GM21528 (cell line): ENCODE results near the gene POLD1.

Experiments used
- ATAC-seq: cut with Tn5 transposase; IDR thresholded peaks from one replicate; pipeline ENCODE4 v1.9.1; 2021; ENCODE audit warnings: mild to moderate bottlenecking, moderate library complexity; ENCODE audit not compliant: unreplicated experiment, low FRiP score

Gene POLD1

DNA sequence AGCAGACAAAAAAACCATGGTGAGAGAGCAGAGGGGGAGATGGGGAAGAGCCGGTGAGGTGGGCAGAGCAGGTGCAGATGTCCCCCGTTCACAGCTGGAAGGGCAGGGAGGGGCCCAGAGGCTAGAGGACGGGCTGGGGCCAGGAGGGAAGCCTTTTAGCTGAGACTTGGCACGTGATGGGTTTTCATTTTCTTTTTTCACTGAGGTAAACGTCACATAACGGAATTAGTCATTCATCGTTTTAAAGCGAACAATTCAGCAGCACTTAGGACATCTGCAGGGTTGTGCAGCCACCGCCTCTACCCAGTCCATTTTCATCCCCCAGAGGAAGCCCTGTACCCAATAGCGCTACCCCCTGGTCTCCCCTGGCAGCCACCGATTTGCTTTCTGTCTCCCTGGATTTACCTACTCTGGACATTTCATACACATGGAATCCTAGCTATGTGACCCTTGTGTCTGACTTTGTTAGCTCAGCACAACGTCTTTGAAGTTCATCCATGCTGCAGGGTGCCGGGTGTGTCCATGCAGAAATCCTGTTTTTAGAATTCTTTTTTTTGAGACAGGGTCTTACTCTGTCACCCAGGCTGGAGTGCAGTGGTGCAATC lies 76.1 kb downstream of the POLD1 start:
- ATAC-seq = peak; percentile 54

- ATAC-seq = no peak
Observed at GRCh38 chr19:50461066-50461875, 77.1 kb downstream of the POLD1 start.

DNA sequence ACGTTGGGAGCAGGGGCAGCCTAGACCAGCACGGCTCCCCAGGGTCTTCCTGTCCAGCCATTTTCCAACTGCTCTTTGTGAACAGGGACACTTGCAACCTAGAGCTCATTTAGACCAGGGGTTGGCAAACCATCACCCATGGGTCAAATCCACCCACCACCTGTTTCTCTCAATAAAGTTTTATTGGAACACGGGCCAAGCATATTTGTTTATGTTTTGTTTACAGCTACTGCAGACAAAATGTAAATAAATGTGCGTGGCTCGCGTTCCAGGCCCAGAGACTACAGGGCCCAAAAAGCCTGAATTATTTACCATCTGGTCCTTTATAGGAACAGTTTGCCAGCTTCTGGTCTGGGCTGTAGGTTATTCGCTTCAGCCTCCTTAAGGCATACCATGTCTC lies 78.8 kb downstream of the POLD1 start:
- ATAC-seq = no peak

- ATAC-seq = no peak
Observed at GRCh38 chr19:50464348-50464747, 80.2 kb downstream of the POLD1 start.

DNA sequence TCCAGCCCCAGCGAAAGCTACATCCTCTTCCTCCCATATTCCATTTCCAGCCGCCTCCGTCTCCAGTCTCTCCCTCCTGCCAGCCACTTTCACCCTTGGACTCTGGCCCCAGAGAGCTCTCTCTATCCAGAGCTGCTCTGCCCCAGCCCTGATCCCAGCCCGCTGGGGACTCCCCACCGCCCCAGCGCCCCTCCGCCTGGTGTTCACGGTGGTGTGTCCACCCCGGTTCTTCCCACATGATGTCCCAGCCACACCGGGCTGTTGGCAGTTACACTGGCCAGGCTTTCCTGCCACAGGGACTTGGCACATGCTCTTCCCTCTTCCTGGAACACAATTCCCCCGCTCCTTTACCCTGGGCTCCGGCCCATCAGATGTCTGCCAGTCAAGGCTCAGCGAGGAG lies 80.9 kb downstream of the POLD1 start:
- no peak for ATAC-seq

GRCh38 chr19:50465986-50466705 lies 82.0 kb downstream of the POLD1 start:
- ATAC-seq = no peak

DNA sequence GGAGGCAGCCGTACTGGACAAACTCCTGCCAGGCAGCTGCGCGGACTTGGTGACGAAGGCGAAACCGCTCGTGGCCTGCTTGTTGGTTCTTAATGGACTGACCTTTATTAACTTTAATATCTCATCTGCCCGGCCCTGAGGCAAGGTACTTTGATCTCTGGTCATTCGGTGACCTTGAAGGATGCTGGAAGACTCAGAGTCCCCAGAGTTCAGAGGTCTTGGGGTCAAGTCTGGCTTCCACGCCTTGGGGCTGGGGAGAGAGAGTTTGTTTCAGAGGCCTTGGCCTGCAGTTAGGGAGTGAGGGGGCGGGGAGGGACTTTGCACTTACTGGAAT lies 82.5 kb downstream of the POLD1 start:
- no peak for ATAC-seq

DNA sequence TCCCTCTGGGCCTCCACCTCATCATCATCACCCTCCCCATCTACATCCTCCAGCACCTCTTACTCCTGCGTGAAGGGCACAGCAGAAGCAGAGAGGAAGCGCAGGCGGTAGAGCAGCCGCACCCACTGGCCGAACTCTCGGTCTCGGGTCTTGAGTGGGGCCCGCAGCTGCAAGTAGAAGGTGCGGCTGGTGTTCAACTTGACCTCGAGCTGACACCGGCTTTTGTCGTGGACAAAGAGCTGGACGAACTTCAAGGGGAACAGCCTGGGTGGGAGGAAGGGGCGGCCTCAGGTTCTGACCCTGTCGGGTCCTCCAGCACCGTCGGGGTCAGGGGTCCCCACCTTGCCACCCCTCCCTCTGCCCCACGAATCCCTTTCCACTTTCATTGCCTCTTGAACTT lies 83.4 kb downstream of the POLD1 start:
- ATAC-seq = no peak
